Stimulated activated CD4-positive, alpha-beta T cell treated with anti-CD3 and anti-CD28 coated beads, Interleukin-15, amount 100 ng/mL, for 24 hours (primary cell): ENCODE results near the gene ELOVL7.
"Not testable (repeated sequence)": the region's sequence is repeated elsewhere in the genome, so short reads cannot be mapped to it uniquely, and the experiment has no call there.

ENCODE experiments used
- DNase-seq: peaks from one replicate; pipeline ENCODE4 v3.0.0-alpha.2; 2020

The ELOVL7 gene

DNA sequence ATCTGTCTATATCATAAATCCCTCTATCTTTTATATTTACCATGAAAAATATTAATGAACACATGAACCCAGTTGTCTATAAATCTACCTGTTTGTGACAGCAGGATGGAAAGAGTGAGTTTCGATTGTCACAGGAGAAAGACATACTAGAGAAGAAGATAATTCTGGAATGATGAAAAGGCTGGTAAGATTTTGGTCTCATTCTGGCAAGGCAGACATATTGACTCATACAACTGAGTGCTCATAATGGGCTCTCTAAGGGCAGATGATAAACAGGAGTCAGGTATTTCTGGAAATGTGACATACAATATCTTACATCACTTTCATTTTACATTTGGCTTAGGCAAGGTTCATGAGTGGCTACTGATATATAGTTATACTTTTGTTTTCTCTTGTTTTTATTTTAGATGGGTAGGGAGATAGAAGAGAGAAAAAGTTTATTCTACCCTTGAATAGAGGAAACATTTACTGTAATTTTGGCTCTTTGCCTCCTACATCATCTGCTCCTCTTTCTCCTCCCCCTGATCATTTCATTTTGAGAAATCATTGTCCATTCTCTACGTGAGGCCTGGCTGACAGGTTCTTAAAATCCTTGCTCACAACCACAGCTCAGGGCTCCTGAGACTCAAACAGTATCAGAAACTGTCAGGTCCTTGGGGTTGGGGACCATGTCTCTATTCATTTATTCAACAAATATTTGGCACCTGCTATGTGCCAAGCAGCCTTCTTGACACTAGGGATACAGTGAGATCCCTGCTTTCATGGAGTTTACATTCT lies 14.4 kb downstream of the ELOVL7 start:
- DNase-seq, result no peak

DNA sequence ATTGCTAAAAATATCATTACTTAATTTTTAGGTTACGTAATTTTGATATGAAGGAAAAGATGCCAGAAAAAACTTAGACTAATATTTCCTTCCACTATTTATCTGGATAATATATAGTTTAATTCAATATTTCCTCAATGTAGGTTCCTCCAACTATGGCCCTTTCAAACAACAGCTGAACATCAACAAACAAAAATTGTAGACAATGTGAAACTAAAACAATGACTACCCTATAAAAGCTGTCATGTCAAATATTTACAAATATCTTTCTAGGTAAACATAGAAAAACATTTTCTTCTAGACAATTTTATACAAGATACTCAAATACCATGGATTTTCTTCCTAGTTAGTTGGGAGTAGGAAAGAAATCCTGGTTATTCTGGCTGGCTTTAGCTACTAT lies 16.9 kb downstream of the ELOVL7 start:
- DNase-seq, result no peak

DNA sequence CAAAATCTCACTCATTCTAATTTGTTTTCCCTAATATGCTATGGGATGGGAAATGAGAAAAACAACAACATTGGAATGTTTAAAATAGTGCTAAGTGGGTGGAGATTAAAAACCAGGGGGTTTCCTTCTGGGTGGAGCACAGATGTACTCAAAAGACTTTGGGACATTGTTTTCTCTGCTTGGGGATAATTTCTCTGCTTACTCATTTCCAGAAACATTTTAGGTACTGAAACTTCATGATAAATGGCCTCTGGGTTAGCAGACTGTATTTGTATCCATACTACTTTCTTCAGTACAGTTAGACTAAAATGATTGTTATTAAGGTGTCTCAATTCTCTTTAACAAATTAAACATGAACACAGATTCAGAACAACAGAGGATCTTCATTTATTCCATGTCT lies 17.4 kb downstream of the ELOVL7 start:
- no peak for DNase-seq

DNA sequence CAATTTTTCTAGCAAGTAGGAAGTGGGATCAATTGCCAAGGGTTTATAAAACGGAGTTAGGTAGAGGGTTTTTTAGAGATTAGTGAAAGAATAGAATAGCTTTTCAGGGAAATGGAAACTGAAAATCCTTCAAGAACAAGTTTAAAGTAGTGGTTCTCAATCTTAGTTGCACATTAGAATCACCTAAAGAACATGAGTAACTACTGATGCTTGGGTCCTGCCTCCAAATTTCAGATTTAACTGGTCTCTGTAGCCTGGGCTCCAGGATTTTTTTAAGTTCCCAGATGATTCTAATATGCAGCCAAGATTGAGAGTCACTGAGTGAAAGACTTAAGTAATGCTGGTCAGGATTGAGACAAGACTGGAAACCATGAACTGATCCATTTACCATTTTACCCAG lies 20.5 kb downstream of the ELOVL7 start:
- no peak for DNase-seq

DNA sequence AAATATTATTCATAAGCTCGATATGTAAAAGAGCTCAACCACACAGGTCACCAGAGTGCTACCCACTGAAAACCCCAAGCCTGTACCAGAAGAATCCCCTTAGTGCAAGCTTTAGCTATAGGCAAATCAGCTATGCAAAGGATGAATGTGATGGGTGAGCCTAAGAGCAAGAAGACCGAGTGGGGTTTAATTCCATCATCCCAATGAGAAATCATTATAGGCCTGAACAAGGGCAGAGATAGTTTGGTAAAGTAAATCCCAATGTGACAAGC lies 21.8 kb downstream of the ELOVL7 start:
- no peak for DNase-seq

DNA sequence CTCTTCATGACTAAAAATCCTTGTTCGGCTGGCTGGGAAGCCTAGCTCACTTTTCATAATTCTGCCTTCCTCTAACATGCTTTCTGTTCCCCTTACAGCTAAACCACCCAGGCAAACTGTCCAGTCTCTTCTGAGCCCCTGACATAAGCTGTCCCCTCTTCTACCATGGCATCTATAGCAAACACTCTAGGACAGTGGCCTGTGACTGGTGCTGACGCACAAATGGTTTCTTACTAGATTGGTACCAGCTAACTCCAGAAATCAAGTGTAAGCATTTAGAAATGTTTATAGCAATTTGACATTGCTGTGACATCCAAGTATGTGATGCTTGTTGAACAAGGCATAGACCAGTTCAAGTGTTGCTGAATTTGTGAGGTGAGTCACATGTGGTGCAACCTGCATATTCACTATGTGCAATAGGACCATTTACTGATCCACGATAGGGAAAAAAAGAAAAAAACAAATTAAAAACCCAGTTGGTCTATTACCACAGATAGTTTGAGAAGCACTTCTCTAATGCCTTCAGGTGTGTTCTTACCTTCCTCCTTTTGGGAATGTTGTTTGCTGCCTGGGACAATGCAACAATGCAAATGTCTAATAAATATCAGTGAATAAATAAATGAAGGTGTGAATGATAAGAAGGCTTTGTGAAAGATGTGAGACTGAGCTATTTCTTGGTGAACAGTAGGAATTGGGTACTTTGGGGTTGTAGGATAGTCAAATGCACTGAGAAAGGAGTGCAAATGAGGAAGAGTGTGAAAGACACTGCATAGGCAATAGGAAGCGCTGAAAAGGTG lies 22.4 kb downstream of the ELOVL7 start:
- no peak for DNase-seq

DNA sequence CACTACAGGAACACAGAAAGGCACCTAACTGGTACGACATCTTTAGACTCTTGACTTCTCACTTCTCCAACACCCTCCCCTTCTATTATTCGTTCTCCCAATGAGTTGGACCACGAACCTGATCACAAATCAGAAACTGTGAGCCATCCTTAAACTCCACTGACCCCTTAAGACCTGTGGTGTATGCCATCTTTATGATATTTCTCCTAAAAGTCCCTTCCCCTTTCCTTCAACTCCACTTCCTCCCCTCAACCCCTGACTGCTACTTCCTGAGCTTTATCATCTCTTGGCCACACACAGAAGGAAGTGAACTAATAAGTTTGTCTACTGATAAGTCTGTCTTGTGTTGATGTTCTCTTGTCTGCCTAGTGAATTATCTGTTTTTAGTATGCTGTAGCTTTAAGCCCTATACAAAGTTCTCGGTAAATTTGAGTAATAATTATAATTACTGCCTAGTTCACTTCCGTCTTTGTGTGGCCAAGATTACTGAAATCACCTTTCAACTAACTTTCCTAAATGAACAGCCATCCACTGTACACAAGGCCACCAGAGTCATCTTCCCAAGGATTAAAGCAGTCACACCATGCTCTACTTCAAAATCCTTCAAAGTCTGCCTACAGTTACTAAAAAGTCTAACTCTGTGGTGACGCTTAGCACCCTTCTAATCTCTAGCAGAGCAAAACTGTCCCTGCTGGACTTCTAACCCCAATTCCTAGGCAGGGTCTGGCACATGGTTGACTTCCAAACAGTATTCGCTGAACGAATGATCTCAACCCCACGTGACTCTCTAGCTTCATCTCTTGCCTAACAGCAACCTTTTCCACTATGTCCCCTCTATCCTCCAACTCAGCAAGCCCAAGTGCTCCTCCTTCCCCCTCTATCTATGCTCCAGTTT lies 23.2 kb downstream of the ELOVL7 start:
- no peak for DNase-seq

DNA sequence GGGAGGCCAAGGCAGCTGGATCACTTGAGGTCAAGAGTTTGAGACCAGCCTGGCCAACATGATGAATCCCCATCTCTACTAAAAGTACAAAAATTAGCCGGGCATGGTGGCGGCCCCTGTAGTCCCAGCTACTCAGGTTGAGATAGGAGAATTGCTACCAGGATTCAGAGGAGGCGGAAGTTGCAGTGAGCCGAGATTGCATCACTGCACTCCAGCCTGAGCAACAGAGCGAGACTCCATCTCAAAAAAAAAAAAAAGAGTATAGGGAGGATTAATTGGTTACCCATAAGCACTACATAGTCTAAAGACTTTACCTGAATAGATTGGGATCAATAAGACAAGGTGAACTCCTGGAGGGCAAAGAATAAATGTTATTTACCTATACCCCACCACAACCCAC lies 27.9 kb downstream of the ELOVL7 start:
- not testable (repeated sequence) for DNase-seq

DNA sequence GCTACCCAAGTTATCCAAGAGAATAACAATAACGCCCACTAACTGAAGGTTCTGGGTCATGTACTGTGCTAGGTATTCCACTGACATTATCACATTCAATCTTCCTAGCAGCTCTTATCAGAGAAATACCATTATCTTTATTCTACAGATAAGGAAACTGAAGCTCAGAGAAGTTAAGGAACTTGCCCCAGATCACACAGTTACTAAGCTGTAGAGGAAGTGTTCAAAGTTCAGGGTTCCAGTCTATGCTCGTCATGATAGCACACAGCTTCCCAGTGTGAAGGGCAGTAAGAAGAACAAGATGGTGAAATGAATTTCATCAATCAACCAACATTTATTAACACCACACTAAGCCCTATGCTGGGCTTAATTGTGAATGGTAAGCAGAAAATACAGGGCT lies 29.6 kb downstream of the ELOVL7 start:
- no peak for DNase-seq

DNA sequence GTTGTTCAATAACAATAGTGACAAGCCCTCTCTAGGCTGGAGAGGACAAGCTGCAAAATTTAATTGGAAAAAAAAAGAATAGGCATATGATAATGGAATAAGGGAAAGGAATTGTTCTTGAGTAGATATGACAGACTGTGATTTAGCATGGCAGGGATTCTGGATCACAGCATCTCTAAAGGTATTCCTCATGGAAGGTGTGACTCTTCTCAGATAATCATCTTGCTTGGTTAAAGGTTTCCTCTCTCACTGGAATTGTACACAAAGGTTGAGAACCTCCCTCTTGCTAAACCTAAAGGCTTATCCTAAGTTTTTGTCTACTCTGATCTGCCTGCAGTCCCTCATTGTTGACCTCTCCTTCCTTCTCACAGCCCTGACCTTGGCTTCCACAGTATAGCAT lies 31.6 kb downstream of the ELOVL7 start:
- DNase-seq, result no peak

DNA sequence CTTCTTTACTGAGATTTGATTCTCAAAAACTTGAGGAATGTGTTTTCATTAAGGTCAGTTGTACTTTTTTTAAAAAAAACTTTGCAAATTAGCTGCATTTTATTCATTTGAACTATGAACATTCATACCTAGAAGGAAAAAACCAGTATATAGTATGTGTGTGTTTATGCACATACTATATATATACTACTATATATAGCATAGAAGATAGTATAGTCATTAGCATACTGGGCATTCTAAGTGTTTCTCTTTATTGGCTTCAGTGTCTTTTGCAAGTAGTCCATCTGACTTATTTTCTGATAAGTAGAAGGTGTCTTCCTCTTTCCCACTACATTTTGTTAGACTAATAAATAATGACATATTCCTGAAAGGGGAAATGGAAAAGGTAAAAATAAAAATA lies 33.0 kb downstream of the ELOVL7 start:
- no peak for DNase-seq

DNA sequence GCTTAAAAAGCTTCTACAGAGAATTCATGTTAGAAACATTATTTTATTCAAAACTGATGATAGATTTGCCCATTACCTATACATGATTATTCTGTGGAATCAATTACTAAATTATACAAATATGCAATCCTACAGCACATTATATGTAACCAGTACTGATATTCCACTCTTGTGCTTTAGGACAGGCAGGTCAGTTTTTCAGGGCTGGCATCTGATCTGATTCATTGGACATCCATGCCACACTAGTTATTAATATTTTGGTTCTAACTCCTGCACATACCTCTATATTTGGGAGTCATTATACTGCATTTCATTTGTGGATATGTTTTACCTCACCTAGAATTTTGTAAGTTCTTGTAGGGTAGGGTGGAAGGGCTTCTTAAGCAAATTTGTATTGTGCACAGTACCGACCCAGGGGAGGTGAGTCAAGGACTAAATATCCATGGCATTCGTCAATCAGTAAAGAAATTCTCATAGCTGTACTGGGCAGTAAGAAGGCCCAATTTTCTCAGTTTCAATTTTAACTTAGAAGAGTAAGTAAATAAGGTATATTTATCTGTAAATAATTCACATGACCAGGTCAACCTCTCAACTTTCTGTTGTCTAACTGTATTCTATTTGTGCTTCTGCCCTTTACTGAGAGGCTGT lies 33.5 kb downstream of the ELOVL7 start:
- no peak for DNase-seq

DNA sequence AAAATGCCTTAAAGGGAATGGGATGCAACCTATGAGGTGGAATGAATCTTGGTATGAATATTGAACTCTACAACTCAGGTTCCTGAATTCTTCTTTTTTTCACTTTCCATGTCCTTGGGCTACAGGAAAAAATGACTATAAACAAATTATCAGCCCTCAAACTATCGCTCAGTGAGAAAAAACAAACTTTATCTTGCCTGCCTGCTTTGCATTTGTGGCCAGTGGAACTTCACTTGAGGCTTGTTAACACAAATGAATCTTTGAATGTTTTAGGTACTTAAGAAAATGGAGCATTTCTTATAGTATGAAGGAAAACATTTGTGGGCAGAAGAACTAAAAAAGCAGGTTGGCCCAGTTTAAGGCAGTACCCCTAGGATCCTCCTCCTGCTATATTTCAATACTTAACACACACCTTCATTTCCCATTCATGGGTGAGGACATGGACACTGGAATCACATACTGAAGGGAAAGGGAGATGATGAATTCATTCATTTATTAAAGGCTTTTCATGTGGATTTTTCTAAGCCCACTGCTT lies 34.1 kb downstream of the ELOVL7 start:
- no peak for DNase-seq

DNA sequence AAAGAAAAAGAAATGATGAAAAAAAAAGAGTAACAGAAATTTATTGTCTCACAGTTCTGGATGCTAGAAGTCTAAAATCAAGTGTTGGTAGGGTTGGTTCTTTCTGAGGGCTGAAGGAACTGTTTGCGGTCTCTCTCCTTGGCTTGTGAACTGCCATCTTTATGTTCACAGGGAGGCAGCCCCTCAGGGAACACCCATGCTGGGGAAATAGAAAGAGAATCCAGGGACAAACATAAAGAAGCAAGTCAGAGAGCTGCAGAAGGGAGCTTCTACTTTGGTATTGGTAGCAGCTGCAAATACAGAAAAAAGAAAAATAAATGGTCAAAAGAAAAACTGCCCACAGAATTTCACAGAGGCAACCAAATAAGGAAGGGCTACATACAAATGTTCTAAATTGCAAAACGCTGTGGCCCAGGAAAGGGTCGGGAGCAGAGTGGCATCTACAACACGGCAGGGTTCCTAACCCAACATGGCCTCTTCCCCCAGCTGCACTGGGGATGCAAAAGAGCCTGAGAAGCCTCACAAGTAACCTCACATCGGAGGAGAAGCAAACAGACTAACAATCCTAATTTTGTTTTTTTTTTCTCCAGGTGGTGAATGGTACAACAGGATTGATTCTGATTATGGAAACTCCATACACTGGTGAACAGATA lies 37.4 kb downstream of the ELOVL7 start:
- DNase-seq, result no peak

DNA sequence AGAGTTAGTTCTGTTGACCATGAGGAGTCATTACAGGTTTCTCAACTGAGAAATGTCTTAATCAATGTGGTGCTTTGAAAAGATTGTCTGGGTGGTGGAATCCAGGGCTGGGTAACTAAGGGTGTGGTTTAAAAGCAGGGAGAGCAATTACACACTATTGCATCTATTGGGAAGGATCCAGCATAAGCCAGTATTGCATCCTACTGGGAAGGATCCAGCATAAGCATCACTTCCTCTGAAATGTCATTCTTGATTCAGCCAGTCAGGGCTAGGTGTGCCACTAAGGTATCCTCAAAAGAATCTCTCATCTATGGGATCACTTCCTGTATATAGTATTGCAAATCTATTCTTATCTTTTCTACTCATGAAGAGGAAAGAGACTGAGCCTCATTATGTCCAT lies 38.6 kb downstream of the ELOVL7 start:
- DNase-seq, result no peak

DNA sequence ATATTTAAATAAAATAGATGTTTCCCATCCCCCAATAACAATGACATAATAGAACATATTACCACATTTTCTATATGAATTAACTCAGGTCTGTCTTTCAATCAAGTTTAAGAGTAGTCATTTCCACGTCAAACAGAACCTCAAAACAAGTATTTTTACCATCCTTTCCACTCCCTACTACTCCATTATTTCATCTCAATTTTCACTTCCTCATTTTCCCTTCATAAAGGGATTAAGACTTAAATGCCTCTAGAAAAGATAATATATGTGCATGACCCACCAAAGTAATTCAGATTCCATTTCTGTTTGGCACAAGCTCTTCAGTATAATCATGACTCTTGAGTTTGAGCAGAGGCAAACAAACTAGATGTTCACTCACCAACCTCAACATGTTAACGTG lies 40.4 kb downstream of the ELOVL7 start:
- no peak for DNase-seq

DNA sequence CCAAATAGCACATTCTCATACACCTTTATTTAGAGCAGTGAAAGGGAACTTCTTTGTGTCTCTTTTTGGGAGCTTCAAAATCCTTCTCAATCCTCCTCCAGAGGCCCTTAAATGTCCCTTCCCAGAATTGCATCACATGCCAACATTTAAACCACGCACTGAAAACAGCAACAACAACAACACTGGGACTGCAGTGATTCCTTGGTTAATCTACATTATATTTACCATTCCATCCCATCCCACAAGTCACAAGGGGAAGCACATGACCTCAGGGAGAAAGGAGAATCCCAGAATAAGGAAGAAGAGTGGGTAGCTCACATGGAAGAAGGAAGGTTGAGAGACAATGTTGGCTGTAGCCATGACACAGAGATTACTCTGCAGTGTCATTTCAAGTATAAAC lies 41.1 kb downstream of the ELOVL7 start:
- DNase-seq, result no peak

DNA sequence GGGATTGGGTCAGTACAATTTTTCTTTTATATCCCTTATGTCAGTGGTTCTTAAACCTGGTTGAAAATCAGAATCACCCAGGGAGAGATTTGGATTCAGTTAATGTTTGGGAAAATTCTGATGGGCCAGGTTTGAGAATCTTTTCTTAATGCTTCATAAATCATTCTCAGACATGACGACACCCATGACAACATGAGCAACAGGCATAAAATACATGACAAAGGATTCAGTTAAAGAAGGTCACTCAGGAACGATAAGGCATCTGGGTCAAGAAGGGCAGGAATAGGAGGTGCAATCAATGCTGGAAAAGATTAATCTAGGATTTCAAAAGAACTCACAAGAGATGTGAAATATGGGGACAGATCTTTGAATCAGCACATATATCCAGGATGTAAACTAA lies 41.8 kb downstream of the ELOVL7 start:
- DNase-seq, result no peak

DNA sequence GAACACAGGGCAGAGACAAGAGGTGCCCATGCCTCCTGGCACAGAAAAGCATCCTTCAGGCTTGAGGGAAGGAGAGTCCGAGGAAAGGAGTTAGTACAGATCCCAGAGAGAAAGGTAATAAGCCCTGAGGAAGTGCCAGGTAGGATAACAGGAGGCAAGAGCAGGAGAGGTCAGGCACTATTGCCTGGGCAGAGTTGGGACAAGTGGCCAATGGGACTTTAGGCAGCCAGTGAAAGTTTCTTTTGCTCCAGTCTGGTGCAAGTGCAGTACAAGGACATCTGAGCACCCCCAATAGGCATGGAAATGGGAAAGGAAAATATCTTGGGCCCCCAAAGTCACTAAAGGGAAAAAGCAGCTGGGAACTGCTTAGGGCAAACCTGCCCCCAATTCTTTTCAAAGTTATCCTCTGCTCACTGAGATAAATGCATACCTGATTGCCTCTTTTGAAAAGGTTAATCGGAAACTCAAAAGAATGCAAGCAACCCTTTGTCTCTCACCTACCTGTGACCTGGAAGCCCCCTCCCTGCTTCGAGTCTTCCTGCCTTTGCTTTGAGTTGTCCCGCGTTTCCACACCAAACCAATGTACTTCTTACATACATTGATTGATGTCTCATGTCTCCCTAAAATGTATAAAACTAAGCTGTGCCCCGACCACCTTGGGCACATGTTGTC lies 46.5 kb downstream of the ELOVL7 start:
- DNase-seq, result no peak

DNA sequence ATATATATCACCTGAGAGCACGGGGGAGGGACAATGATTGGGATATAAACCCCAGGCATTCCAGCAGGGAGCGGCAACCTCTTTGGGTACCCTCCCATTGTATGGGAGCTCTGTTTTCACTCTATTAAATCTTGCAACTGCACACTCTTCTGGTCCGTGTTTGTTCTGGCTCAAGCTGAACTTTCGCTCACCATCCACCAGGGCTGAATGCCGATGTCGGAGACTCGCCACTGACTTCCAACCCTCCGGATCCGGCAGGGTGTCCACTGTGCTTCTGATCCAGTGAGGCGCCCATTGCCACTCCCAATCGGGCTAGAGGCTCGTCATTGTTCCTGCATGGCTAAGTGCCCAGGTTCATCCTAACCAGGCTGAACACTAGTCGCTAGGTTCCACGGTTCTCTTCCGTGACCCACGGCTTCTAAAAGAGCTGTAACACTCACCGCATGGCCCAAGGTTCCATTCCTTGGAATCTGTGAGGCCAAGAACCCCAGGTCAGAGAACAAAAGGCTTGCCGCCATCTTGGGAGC lies 48.6 kb downstream of the ELOVL7 start:
- not testable (repeated sequence) for DNase-seq

DNA sequence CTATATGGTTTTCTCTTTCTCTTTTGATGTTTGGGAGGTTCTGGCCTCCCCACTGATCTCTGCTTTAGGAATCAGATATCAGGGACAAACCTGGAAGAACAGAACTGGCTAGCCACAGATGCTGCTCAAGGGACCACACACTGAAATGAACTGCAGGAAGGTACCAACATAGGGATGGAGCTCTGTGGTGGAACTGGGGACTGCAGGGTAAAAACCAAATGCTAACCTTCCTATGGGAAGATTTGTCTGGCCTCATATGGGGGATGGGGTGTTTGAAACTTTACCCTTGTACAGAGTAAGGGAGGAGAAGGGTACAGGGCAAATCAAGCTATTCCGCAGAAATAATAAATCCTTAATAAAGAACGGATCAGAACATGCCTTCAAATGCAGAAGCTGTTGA lies 49.4 kb downstream of the ELOVL7 start:
- DNase-seq, result no peak

DNA sequence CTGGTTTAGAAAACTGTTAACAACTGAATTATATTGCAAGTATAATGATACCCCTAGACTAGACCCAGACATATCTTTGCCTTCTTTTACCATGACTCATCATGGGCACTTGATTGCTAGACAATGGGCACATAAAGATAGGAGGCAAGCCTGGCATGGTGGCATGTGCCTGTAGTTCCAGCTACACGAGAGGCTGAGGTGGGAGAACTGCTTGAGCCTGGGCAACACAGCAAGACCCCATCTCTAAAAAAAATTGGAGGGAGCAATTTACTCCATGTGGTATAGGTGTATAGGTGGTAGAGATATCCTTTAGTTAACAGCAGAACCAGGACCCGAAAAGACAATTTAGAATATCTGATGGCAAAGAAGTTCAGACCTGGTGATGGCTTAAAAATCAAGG lies 51.6 kb downstream of the ELOVL7 start:
- no peak for DNase-seq
